Erythroblast (primary cell): ENCODE measurements around the gene WDPCP.

ENCODE experiments used
- GATA1 ChIP-seq: IDR thresholded peaks from 2 replicates; pipeline ENCODE4 v1.6.1; 2011; ENCODE audit warnings: low read depth, mild to moderate bottlenecking, control low read depth, low read length, moderate library complexity
- POLR2A ChIP-seq: IDR thresholded peaks from 2 replicates; pipeline ENCODE4 v1.6.1; 2011; ENCODE audit warnings: mild to moderate bottlenecking, low read length

GRCh38 chr2:63572001-63572400 lies 16.3 kb downstream of the WDPCP start:
- TF ChIP-seq POLR2A (no peak), GATA1 (no peak)
